ENCODE data around the gene ZNF319. TPM values are rescaled to one million over a fixed set of nuclear protein-coding genes. Genes with fewer than 3 reads are reported as not detected.
A peak's percentile ranks its signal among the peaks of the same experiment; 100 is the strongest.

The ZNF319 gene
- 11.9 and 14.9 TPM in 2 replicates for total RNA-seq
- long read RNA-seq, partial matches to known transcripts: 0 of 5 reads
- long read RNA-seq, other reads (novel, unspliced or antisense): 5 of 5 reads

- H3K27me3 Mint-ChIP-seq (ENCODE audit: unreplicated experiment): no peaks in the 10 kb centered on the region
- no peaks in the 10 kb centered on the region for H3K9me3 Mint-ChIP-seq (ENCODE audit: unreplicated experiment)
- peaks cover 11% of the 10 kb centered on the region for H3K36me3 Mint-ChIP-seq (ENCODE audit: unreplicated experiment)
- H3K27ac Mint-ChIP-seq (ENCODE audit: unreplicated experiment): peak within 1 kb of the TSS; percentile 79
- H3K4me1 Mint-ChIP-seq (ENCODE audit: unreplicated experiment): peaks cover 24% of the 10 kb centered on the region
- TF ChIP-seq, protein P1, sequence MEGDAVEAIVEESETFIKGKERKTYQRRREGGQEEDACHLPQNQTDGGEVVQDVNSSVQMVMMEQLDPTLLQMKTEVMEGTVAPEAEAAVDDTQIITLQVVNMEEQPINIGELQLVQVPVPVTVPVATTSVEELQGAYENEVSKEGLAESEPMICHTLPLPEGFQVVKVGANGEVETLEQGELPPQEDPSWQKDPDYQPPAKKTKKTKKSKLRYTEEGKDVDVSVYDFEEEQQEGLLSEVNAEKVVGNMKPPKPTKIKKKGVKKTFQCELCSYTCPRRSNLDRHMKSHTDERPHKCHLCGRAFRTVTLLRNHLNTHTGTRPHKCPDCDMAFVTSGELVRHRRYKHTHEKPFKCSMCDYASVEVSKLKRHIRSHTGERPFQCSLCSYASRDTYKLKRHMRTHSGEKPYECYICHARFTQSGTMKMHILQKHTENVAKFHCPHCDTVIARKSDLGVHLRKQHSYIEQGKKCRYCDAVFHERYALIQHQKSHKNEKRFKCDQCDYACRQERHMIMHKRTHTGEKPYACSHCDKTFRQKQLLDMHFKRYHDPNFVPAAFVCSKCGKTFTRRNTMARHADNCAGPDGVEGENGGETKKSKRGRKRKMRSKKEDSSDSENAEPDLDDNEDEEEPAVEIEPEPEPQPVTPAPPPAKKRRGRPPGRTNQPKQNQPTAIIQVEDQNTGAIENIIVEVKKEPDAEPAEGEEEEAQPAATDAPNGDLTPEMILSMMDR (IDR thresholded peaks at IDR 0.05): no peak
- DNase-seq (ENCODE audit: extremely low spot score, unreplicated experiment): no peak
- peak within 1 kb of the TSS; percentile 92 for H3K4me3 Mint-ChIP-seq (ENCODE audit: unreplicated experiment)
Measured at GRCh38 chr16:57999971-58000705, at the start of gene ZNF319. ZNF319 (minus strand) TSS chr16:58000672; CDS start chr16:57998265, 2,407 bp downstream.

GRCh38 chr16:58049232-58050185 is 49.0 kb upstream of the ZNF319 start:
- Mint-ChIP-seq H3K9me3 (ENCODE audit: unreplicated experiment) (no peaks in the 10 kb centered on the region), H3K4me1 (ENCODE audit: unreplicated experiment) (peaks cover 2% of the 10 kb centered on the region), H3K27me3 (ENCODE audit: unreplicated experiment) (peaks cover 4% of the 10 kb centered on the region), H3K27ac (ENCODE audit: unreplicated experiment) (no peak overlapping the region), H3K4me3 (ENCODE audit: unreplicated experiment) (no peak overlapping the region), H3K36me3 (ENCODE audit: unreplicated experiment) (no peaks in the 10 kb centered on the region)
- no peak for DNase-seq (ENCODE audit: extremely low spot score, unreplicated experiment)
- TF ChIP-seq, protein P1 (IDR thresholded peaks at IDR 0.05): no peak

GRCh38 chr16:58048494-58049231 is 48.2 kb upstream of the ZNF319 start:
- H3K9me3 Mint-ChIP-seq (ENCODE audit: unreplicated experiment): no peaks in the 10 kb centered on the region
- H3K4me3 Mint-ChIP-seq (ENCODE audit: unreplicated experiment): no peak overlapping the region
- TF ChIP-seq, protein P1 (IDR thresholded peaks at IDR 0.05): no peak
- H3K36me3 Mint-ChIP-seq (ENCODE audit: unreplicated experiment): no peaks in the 10 kb centered on the region
- peaks cover 2% of the 10 kb centered on the region for H3K4me1 Mint-ChIP-seq (ENCODE audit: unreplicated experiment)
- H3K27ac Mint-ChIP-seq (ENCODE audit: unreplicated experiment): no peak overlapping the region
- H3K27me3 Mint-ChIP-seq (ENCODE audit: unreplicated experiment): peaks cover 4% of the 10 kb centered on the region
- no peak for DNase-seq (ENCODE audit: extremely low spot score, unreplicated experiment)

DNA sequence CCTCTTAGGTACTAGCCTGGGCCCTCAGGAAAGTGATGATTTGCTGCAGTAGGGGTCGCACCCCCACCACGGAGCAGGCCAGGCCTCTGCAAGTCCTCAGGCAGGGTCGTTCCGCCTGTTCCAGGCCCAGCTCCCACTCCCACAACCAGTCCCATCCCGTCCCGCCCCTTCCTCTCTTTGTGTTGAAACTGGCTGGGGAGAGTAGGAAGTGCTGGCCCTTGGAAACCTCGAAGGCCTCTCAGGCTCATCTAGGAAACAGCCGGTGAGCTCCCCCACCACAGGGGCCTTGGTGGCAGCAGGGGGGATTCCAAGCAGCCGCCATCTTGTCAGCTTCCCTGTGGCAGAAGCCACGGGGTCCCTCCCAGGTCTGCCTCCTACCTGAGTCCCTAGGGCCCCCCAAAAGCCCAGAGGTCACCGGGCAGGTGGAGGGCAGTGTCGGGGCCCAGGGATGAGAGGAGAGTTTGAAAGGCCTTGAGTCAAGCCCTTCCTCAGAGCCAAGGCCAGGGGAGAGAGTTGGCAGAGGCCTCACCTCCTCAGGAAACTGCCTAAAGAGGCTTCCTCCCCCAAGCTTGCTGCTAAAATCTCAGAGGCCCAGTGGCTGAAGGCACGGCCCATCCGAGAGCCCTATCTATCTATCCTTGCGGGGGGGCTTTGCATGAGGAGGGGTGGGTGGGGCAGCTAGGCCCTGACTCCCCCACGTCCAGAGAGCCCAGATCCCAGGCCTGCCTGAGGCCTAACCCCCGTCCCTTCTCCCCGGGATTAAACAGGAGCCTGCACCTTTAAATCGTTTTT is 47.3 kb upstream of the ZNF319 start:
- DNase-seq (ENCODE audit: extremely low spot score, unreplicated experiment): no peak
- Mint-ChIP-seq H3K4me1 (ENCODE audit: unreplicated experiment) (peaks cover 2% of the 10 kb centered on the region), H3K27me3 (ENCODE audit: unreplicated experiment) (peaks cover 4% of the 10 kb centered on the region), H3K4me3 (ENCODE audit: unreplicated experiment) (no peak overlapping the region), H3K9me3 (ENCODE audit: unreplicated experiment) (no peaks in the 10 kb centered on the region), H3K36me3 (ENCODE audit: unreplicated experiment) (no peaks in the 10 kb centered on the region), H3K27ac (ENCODE audit: unreplicated experiment) (no peak overlapping the region)
- TF ChIP-seq, protein P1 (IDR thresholded peaks at IDR 0.05): no peak
